ENCODE results near the gene RSPH10B2. TPM values are rescaled to one million over a fixed set of nuclear protein-coding genes. Genes with fewer than 3 reads are reported as not detected.

The RSPH10B2 gene
- total and polyA plus RNA-seq, 2 of the 13 experiments (the other 11 are each of a cell fraction or from before 2014, with no cell fraction given) = 0.31 TPM; not detected in 1

DNA sequence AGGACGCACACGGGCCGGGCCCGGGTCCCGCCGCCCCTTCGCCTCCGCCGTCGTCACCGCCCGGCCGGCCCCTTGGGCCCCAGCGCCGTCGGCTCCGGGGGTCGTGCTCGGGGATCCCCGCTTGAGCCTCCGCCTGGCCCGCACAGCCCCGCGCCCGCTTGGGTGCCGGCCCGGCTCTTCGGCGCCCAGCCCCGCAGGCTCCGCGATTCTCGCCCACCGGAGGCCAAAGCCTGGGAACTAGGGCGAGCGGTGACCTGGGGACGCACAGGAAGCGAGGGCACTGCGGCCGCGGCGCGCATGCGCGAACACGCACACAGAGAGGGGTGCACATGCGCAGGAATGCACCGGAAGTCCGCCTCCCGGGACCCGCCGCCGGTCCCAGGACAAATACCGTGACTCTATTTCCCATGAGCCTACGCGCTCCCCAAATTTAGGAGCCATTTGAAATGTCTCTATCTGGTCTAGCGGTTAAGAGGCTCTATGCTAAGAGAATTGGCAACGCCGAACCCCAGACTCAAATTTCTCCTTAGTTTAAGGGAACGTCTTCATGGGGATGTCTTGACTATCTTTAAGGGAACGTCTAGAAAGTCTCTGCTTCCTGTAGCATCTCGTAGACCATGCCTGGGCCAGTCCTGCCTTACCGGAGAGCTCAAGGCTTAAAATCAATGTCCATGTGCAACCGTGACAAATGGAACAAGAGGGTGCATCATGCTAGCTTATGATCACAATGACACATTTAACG, 47.1 kb upstream of the RSPH10B2 start, which contains the start of gene ZNF12 (continued):
- TF ChIP-seq, protein P1, sequence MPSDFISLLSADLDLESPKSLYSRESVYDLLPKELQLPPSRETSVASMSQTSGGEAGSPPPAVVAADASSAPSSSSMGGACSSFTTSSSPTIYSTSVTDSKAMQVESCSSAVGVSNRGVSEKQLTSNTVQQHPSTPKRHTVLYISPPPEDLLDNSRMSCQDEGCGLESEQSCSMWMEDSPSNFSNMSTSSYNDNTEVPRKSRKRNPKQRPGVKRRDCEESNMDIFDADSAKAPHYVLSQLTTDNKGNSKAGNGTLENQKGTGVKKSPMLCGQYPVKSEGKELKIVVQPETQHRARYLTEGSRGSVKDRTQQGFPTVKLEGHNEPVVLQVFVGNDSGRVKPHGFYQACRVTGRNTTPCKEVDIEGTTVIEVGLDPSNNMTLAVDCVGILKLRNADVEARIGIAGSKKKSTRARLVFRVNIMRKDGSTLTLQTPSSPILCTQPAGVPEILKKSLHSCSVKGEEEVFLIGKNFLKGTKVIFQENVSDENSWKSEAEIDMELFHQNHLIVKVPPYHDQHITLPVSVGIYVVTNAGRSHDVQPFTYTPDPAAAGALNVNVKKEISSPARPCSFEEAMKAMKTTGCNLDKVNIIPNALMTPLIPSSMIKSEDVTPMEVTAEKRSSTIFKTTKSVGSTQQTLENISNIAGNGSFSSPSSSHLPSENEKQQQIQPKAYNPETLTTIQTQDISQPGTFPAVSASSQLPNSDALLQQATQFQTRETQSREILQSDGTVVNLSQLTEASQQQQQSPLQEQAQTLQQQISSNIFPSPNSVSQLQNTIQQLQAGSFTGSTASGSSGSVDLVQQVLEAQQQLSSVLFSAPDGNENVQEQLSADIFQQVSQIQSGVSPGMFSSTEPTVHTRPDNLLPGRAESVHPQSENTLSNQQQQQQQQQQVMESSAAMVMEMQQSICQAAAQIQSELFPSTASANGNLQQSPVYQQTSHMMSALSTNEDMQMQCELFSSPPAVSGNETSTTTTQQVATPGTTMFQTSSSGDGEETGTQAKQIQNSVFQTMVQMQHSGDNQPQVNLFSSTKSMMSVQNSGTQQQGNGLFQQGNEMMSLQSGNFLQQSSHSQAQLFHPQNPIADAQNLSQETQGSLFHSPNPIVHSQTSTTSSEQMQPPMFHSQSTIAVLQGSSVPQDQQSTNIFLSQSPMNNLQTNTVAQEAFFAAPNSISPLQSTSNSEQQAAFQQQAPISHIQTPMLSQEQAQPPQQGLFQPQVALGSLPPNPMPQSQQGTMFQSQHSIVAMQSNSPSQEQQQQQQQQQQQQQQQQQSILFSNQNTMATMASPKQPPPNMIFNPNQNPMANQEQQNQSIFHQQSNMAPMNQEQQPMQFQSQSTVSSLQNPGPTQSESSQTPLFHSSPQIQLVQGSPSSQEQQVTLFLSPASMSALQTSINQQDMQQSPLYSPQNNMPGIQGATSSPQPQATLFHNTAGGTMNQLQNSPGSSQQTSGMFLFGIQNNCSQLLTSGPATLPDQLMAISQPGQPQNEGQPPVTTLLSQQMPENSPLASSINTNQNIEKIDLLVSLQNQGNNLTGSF (CRISPR knock-in tag; IDR thresholded peaks at IDR 0.05) = no peak
- TF ChIP-seq, protein P2, sequence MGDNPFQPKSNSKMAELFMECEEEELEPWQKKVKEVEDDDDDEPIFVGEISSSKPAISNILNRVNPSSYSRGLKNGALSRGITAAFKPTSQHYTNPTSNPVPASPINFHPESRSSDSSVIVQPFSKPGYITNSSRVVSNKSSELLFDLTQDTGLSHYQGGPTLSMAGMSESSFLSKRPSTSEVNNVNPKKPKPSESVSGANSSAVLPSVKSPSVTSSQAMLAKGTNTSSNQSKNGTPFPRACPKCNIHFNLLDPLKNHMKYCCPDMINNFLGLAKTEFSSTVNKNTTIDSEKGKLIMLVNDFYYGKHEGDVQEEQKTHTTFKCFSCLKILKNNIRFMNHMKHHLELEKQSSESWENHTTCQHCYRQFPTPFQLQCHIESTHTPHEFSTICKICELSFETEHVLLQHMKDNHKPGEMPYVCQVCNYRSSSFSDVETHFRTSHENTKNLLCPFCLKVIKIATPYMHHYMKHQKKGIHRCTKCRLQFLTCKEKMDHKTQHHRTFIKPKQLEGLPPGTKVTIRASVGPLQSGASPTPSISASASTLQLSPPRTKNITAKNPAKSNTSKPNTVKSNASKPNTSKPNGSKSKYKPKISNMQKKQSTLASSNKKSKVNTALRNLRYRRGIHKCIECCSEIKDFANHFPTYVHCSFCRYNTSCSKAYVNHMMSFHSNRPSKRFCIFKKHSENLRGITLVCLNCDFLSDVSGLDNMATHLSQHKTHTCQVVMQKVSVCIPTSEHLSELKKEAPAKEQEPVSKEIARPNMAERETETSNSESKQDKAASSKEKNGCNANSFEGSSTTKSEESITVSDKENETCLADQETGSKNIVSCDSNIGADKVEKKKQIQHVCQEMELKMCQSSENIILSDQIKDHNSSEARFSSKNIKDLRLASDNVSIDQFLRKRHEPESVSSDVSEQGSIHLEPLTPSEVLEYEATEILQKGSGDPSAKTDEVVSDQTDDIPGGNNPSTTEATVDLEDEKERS (CRISPR knock-in tag; IDR thresholded peaks at IDR 0.05) = 0 out of 2 replicates have a peak, but pooled peaks have one; percentile 46
- no peak for TF ChIP-seq MTA3 (CRISPR knock-in tag; IDR thresholded peaks at IDR 0.05)
- TF ChIP-seq KLF11 (CRISPR knock-in tag; IDR thresholded peaks at IDR 0.05) = no peak
- TF ChIP-seq, protein P3, sequence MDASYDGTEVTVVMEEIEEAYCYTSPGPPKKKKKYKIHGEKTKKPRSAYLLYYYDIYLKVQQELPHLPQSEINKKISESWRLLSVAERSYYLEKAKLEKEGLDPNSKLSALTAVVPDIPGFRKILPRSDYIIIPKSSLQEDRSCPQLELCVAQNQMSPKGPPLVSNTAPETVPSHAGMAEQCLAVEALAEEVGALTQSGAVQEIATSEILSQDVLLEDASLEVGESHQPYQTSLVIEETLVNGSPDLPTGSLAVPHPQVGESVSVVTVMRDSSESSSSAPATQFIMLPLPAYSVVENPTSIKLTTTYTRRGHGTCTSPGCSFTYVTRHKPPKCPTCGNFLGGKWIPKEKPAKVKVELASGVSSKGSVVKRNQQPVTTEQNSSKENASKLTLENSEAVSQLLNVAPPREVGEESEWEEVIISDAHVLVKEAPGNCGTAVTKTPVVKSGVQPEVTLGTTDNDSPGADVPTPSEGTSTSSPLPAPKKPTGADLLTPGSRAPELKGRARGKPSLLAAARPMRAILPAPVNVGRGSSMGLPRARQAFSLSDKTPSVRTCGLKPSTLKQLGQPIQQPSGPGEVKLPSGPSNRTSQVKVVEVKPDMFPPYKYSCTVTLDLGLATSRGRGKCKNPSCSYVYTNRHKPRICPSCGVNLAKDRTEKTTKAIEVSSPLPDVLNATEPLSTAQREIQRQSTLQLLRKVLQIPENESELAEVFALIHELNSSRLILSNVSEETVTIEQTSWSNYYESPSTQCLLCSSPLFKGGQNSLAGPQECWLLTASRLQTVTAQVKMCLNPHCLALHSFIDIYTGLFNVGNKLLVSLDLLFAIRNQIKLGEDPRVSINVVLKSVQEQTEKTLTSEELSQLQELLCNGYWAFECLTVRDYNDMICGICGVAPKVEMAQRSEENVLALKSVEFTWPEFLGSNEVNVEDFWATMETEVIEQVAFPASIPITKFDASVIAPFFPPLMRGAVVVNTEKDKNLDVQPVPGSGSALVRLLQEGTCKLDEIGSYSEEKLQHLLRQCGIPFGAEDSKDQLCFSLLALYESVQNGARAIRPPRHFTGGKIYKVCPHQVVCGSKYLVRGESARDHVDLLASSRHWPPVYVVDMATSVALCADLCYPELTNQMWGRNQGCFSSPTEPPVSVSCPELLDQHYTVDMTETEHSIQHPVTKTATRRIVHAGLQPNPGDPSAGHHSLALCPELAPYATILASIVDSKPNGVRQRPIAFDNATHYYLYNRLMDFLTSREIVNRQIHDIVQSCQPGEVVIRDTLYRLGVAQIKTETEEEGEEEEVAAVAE (CRISPR knock-in tag; IDR thresholded peaks at IDR 0.05; ENCODE audit: borderline replicate concordance) = peak; percentile 85; the same call in 1 of the 2 replicates
- TF ChIP-seq ZNF337 (CRISPR knock-in tag; IDR thresholded peaks at IDR 0.05; ENCODE audit: borderline replicate concordance, low read depth) = no peak
- TF ChIP-seq ARNT2 (CRISPR knock-in tag; IDR thresholded peaks at IDR 0.05; ENCODE audit: low read depth) = peak; percentile 83
- TF ChIP-seq ZFP36L2 (CRISPR knock-in tag; IDR thresholded peaks at IDR 0.05) = no peak
- peak; percentile 94 for TF ChIP-seq ZFX (CRISPR knock-in tag; IDR thresholded peaks at IDR 0.05; ENCODE audit: low read depth)
- no peak for TF ChIP-seq ZNF878 (CRISPR knock-in tag; IDR thresholded peaks at IDR 0.05)
- TF ChIP-seq, protein P4, sequence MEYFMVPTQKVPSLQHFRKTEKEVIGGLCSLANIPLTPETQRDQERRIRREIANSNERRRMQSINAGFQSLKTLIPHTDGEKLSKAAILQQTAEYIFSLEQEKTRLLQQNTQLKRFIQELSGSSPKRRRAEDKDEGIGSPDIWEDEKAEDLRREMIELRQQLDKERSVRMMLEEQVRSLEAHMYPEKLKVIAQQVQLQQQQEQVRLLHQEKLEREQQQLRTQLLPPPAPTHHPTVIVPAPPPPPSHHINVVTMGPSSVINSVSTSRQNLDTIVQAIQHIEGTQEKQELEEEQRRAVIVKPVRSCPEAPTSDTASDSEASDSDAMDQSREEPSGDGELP (IDR thresholded peaks at IDR 0.05; ENCODE audit: borderline replicate concordance, low read depth) = no peak
- no peak for TF ChIP-seq RBM39 (IDR thresholded peaks at IDR 0.05; ENCODE audit: low read depth, low read length, poor library complexity, severe bottlenecking)
- TF ChIP-seq IRX3 (CRISPR knock-in tag; IDR thresholded peaks at IDR 0.05; ENCODE audit: borderline replicate concordance, low read depth) = no peak
- TF ChIP-seq HNRNPLL (IDR thresholded peaks at IDR 0.05; ENCODE audit: low read depth, low read length, poor library complexity, severe bottlenecking) = peak; percentile 20

All from HepG2 (cell line).